Stimulated activated CD8-positive, alpha-beta memory T cell treated with anti-CD3 and anti-CD28 coated beads, Interleukin-15, amount 100 ng/mL, for 1 hour (primary cell): ENCODE results near the gene FKBP5.
A peak's percentile ranks its signal among the peaks of the same experiment; 100 is the strongest.
"Not testable (repeated sequence)": the region's sequence is repeated elsewhere in the genome, so short reads cannot be mapped to it uniquely, and the experiment has no call there.

Experiments used
- DNase-seq: peaks from one replicate; pipeline ENCODE4 v3.0.0-alpha.2; 2020; ENCODE audit warnings: low read depth

The FKBP5 gene

GRCh38 chr6:35690006-35690405 lies 1.3 kb upstream of the FKBP5 start:
- not testable (repeated sequence) for DNase-seq

GRCh38 chr6:35687658-35688604 lies 784 bp downstream of the FKBP5 start:
- peak; percentile 18 for DNase-seq

DNA sequence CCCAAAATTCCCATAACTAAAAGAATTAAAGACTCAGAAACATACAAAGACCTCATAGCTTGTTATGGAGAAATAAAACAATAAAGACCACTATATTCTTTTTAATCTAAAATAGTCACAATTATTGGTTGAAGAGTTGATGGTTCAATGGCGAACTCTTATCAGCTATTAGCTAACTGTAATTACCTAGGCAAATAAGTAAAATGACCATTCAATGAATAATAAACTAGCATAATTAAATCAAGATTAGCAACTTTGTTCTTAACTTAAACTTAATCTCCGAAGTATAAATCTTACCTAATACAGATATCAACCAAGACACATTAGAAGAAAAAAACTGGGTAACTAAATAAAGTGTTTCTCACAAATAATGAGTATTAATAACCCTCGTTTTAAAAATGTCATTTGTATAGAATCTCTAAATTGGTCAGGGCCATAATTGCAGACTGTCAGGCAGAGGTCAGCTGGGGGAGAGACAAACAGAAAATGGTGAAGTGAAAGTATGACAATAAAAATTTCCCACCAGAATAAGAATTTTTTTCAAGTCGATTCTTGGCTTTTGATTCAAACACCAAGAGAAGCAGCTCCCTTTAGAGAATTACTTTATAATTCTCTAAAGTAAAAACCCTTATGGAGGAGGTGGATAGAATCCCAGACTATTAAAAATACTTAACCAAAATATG lies 1.7 kb downstream of the FKBP5 start:
- DNase-seq, result no peak

DNA sequence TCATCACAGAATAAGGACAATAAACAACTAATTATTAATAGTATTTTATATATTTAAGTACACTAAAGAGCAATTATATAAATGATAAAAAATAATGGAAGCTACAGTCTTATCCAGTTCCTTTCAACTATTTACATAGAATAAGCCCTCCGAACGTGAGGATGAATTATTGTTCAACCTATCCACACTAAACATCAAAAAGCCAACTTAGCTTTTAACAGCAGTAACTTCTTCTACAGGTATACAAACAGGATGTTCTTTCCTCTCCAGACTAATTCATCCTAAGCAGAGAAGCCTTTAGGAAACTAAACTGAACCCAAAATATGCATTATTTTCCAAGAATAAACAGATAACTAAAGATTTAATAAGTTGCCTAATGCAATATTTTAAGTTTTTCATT lies 2.3 kb downstream of the FKBP5 start:
- DNase-seq, result no peak

DNA sequence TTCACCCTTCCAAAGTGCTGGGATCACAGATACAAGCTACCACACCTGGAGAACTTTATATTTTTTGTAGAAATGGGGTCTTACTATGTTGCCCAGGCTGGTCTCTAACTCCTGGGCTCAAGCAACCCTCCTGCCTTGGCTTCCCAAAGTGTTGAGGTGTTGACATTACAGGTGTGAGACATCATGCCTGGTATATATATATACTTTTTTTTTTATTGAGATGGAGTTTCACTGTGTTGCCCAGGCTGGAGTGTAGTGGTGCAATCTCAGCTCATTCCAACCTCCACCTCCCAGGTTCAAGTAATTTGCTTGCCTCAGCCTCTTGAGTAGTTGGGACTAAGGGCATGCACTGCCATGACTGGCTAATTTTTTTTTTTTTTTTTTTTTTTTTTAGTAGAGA lies 5.4 kb downstream of the FKBP5 start:
- DNase-seq, result no peak

DNA sequence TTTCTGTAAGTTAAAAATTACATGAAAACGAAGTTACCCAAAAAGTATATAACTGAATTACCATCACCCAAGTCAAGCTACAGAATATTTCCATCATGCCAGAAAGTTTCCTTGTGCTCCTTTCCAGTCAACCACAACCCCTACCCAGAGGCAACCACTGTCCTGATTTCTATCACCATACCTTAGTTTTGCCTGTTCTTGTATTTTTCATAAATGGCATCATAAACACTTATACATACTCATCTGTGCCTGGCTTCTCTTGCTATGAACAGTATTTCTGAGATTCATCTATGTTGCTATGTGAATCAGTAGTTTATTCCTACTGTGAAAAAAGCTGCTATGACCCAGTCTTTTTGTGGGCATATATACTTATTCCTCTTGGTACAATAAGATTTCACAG lies 7.4 kb downstream of the FKBP5 start:
- DNase-seq, result no peak

DNA sequence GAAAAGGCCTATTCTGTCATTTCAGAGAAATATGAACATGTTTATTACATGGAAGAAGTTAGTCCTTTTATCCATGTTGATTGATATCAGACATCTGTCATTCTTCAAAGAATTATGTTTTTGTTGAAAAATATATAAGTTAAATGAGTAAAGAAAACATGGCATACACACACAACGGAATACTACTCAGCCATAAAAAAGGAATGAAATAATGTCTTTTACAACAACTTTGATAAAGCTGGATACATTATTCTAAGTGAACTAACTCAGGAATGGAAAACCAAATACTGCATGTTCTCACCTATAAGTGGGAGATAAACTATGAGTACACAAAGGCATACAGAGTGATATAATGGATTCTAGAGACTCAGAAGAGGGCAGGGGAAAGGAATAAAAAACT lies 9.3 kb downstream of the FKBP5 start:
- DNase-seq, result no peak

DNA sequence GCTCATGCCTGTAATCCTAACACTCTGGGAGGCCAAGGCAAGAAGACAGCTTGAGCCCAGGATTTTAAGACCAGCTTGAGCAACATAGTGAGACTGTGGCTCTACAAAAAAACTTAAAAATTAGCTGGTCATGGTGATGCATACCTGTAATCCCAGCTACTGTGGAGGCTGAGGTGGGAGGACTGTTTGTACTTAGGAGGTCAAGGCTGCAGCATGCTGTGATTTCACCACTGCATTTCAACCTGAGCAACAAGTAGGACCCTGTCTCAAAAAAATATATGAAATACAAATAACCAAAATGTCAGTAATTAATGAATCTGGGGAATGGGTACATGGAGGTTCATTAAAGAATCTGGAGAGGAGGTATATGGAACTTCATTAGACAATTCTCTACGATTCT lies 9.9 kb downstream of the FKBP5 start:
- no peak for DNase-seq

- no peak for DNase-seq
These were observed 10.6 kb downstream of the FKBP5 start for GRCh38 chr6:35678021-35678654.

GRCh38 chr6:35677456-35677855 lies 11.3 kb downstream of the FKBP5 start:
- DNase-seq, result no peak

GRCh38 chr6:35675871-35676459 lies 12.8 kb downstream of the FKBP5 start:
- DNase-seq, result no peak

DNA sequence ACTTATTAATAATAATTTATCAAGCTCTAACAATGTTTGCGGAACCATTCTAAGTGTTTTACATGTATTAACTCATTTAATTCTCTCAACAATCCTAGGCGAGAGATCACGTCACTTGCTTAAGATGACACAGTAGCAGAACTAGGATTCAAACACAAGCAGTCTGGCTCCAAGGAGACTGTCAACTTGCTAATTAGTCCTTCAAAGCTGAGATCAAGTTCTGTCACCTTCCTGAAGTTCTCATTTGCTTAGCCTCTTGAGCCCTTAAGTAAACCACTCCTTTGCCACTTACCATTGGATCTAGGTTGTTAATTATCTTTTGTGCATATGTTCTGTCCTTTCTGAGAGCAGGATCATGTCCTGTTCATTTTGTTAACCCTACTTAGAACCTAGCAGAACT lies 14.1 kb downstream of the FKBP5 start:
- no peak for DNase-seq

DNA sequence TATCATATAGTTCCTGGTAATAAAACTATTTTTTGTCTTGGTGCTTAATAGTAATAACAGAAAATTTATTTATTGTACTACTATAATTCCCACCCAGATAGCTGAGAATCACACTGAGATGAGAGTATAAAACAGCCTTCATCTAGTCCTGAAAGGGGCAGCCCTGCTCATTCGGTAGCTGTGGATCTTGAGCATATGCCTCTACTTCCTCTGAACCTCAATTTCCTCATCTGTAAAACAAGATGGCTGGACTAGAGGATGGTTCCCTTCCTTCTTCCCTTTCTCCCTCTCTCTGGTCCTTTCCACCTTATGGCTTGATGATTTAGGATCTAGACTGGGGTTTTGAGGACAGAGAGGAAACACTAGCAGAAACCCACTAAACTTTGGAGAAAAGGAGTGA lies 15.0 kb downstream of the FKBP5 start:
- DNase-seq, result no peak

GRCh38 chr6:35673284-35673666 lies 15.4 kb downstream of the FKBP5 start:
- DNase-seq, result not testable (repeated sequence)

- not testable (repeated sequence) for DNase-seq
These were observed 18.3 kb downstream of the FKBP5 start for GRCh38 chr6:35670453-35670852.

- no peak for DNase-seq
These were observed 19.2 kb downstream of the FKBP5 start for GRCh38 chr6:35669451-35670045.

- DNase-seq, result no peak
These were observed 19.8 kb downstream of the FKBP5 start for GRCh38 chr6:35668744-35669450.

DNA sequence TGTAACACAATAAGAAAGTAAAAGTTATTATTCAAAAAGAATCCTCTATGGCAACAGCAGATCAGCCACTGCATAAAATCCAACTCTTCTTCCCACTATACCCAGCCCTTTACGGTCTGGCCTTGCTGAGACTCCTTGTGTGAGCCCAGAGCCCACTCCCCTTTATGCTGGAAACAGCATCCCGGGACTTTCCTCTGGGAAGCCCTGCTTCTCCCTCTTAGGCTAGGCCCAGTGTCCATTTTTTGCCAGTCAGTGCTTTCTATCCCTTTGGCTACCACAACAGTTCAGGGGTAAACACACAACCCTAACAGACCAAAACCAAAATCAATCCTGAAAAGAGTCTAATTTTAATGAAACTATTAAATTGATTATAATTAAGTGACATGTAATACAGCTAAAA lies 20.6 kb downstream of the FKBP5 start:
- no peak for DNase-seq

GRCh38 chr6:35665573-35665972 lies 23.1 kb downstream of the FKBP5 start:
- no peak for DNase-seq

DNA sequence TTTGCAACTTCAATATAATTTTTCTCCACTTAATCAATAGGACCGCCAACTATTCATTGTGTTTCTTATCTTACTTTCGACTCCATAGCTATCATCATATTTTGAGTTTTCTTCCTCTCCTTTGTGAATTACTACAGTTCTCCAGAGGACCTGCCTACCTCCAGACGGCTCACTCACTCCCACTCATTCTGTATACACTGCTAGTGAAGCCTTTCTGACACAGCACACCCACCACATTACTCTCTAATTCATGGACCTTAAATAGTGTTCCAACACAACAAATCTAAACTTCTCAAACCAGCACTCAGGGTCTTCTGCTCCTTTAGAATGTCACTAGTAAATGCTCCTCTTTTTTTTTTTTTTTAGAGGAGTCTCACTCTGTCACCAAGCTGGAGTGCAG lies 23.8 kb downstream of the FKBP5 start:
- DNase-seq, result no peak

- DNase-seq, result no peak
These were observed 25.1 kb downstream of the FKBP5 start for GRCh38 chr6:35663447-35664235.
